Measurements from ENCODE around the gene CNOT8.
"Not testable (repeated sequence)": the region's sequence is repeated elsewhere in the genome, so short reads cannot be mapped to it uniquely, and the experiment has no call there.

- TF ChIP-seq POLR2AphosphoS5 (IDR thresholded peaks at IDR 0.05; ENCODE audit: insufficient read depth, low read depth, low read length); EZH2 (IDR thresholded peaks at IDR 0.05; ENCODE audit: borderline replicate concordance, low read depth, low read length, severe bottlenecking); JUN (IDR thresholded peaks at IDR 0.05; ENCODE audit: borderline replicate concordance, insufficient read depth, insufficient read length, low read depth); FOS (IDR thresholded peaks at IDR 0.05; ENCODE audit: borderline replicate concordance, insufficient read depth, low read length): not testable (repeated sequence)
- TF ChIP-seq, protein P1, sequence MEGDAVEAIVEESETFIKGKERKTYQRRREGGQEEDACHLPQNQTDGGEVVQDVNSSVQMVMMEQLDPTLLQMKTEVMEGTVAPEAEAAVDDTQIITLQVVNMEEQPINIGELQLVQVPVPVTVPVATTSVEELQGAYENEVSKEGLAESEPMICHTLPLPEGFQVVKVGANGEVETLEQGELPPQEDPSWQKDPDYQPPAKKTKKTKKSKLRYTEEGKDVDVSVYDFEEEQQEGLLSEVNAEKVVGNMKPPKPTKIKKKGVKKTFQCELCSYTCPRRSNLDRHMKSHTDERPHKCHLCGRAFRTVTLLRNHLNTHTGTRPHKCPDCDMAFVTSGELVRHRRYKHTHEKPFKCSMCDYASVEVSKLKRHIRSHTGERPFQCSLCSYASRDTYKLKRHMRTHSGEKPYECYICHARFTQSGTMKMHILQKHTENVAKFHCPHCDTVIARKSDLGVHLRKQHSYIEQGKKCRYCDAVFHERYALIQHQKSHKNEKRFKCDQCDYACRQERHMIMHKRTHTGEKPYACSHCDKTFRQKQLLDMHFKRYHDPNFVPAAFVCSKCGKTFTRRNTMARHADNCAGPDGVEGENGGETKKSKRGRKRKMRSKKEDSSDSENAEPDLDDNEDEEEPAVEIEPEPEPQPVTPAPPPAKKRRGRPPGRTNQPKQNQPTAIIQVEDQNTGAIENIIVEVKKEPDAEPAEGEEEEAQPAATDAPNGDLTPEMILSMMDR (IDR thresholded peaks at IDR 0.05; ENCODE audit: extremely low read depth in 1 of 2, insufficient read depth in 1 of 2, low read depth in 1 of 2, low read length in 2 of 2): not testable (repeated sequence)
These were observed 22.8 kb upstream of the CNOT8 start for GRCh38 chr5:154835701-154836052.

All from endothelial cell of umbilical vein (primary cell).